HepG2 (cell line): ENCODE results near the gene GPS2. TPM values are rescaled to one million over a fixed set of nuclear protein-coding genes. Genes with fewer than 3 reads are reported as not detected.

ENCODE experiments used
- BRCA1 ChIP-seq: sonication (generic); formaldehyde crosslinking; IDR thresholded peaks from 2 replicates; pipeline ENCODE4 v1.4.0; 2020; ENCODE audit warnings: missing genetic modification reagents
- CBX5 ChIP-seq: sonication (generic); formaldehyde crosslinking; IDR thresholded peaks from 2 replicates; pipeline ENCODE4 v1.4.0; 2020; ENCODE audit warnings: missing genetic modification reagents, borderline replicate concordance
- CCDC6 ChIP-seq: sonication (generic); formaldehyde crosslinking; IDR thresholded peaks from 2 replicates; pipeline ENCODE4 v1.8.1; 2022; ENCODE audit warnings: mild to moderate bottlenecking, missing genetic modification reagents, moderate library complexity
- DMAP1 ChIP-seq: IDR thresholded peaks from 2 replicates; pipeline ENCODE4 v1.6.1; 2016
- ISX ChIP-seq: sonication (generic); formaldehyde crosslinking; conservative IDR thresholded peaks from 2 replicates; pipeline ENCODE4 v1.5.0; 2020; ENCODE audit warnings: missing genetic modification reagents
- NAIF1 ChIP-seq: sonication (generic); formaldehyde crosslinking; IDR thresholded peaks from 2 replicates; pipeline ENCODE4 v1.5.0; 2020; ENCODE audit warnings: mild to moderate bottlenecking, missing genetic modification reagents, borderline replicate concordance
- NR2F6 ChIP-seq, 2 experiments: IDR thresholded peaks; 2 replicates each; pipeline ENCODE4 v1.6.1; 2016; ENCODE audit warnings: antibody characterized with exemption in 1 of 2, mild to moderate bottlenecking in 1 of 2
- PCBP2 ChIP-seq: fragments of 200-400 bp; formaldehyde crosslinking; optimal IDR thresholded peaks from 2 replicates; pipeline ENCODE3; 2018; ENCODE audit warnings: low read length, low read depth; ENCODE audit not compliant: poor library complexity, severe bottlenecking
- REXO4 ChIP-seq: sonication (generic); formaldehyde crosslinking; IDR thresholded peaks from 2 replicates; pipeline ENCODE4 v1.8.0; 2022; ENCODE audit warnings: missing genetic modification reagents, mild to moderate bottlenecking, borderline replicate concordance
- RXRB ChIP-seq: IDR thresholded peaks from 2 replicates; pipeline ENCODE4 v1.6.1; 2016; ENCODE audit warnings: borderline replicate concordance, missing genetic modification reagents, missing compliant biosample characterization
- SP4 ChIP-seq: sonication (generic); formaldehyde crosslinking; IDR thresholded peaks from 2 replicates; pipeline ENCODE4 v1.8.1; 2023; ENCODE audit warnings: mild to moderate bottlenecking, missing genetic modification reagents
- SRY ChIP-seq: sonication (generic); formaldehyde crosslinking; IDR thresholded peaks from 2 replicates; pipeline ENCODE4 v1.8.0; 2022; ENCODE audit warnings: mild to moderate bottlenecking, missing genetic modification reagents
- TIGD3 ChIP-seq: sonication (generic); formaldehyde crosslinking; IDR thresholded peaks from 2 replicates; pipeline ENCODE4 v1.5.1; 2020; ENCODE audit warnings: mild to moderate bottlenecking, missing genetic modification reagents, borderline replicate concordance
- U2AF1 ChIP-seq: fragments of 200-400 bp; formaldehyde crosslinking; optimal IDR thresholded peaks from 2 replicates; pipeline ENCODE3; 2017; ENCODE audit warnings: mild to moderate bottlenecking, low read depth, low read length
- ZC3H4 ChIP-seq: sonication (generic); formaldehyde crosslinking; IDR thresholded peaks from 2 replicates; pipeline ENCODE4 v1.4.0; 2020; ENCODE audit warnings: missing genetic modification reagents, borderline replicate concordance
- ZNF263 ChIP-seq: sonication (generic); formaldehyde crosslinking; IDR thresholded peaks from 2 replicates; pipeline ENCODE4 v1.4.0; 2020; ENCODE audit warnings: missing genetic modification reagents
- ZNF704 ChIP-seq: sonication (generic); formaldehyde crosslinking; IDR thresholded peaks from 2 replicates; pipeline ENCODE4 v1.8.1; 2023; ENCODE audit warnings: mild to moderate bottlenecking, inconsistent platforms, moderate library complexity, missing genetic modification reagents, borderline replicate concordance
- polyA plus RNA-seq, 8 experiments: library from polyadenylated mRNA; depleted of rRNA in 3 of 8; stranded (reverse) in 7 of 8; unstranded in 1 of 8; fragments of >200 nt; fragmentation: Illumina TruSeq in 4 of 8; extraction: Trizol in 4 of 8; gene quantifications; 2 replicates each; pipeline versions ENCODE4 v1.2.1 to v1.2.3, GENCODE V29; 2011 to 2016; ENCODE audit warnings: low read depth in 4 of 8, missing spikeins in 1 of 8, mixed read lengths in 1 of 8; ENCODE audit not compliant: insufficient read depth in 1 of 8
- total RNA-seq, 5 experiments: library from RNA; depleted of rRNA; stranded (reverse); fragments of >200 nt; fragmentation: Illumina TruSeq; extraction: Trizol; gene quantifications; 2 replicates each; pipeline ENCODE4 v1.2.3, GENCODE V29; 2016; ENCODE audit warnings: low read depth in 1 of 5
- TF ChIP-seq, protein P1 (sequence below): sonication (generic); formaldehyde crosslinking; IDR thresholded peaks from 2 replicates; pipeline ENCODE4 v1.4.0; 2020; ENCODE audit warnings: missing genetic modification reagents; ENCODE audit errors: not compliant biosample characterization
- TF ChIP-seq, protein P2 (sequence below): sonication (generic); formaldehyde crosslinking; IDR thresholded peaks from 2 replicates; pipeline ENCODE4 v1.4.0; 2020; ENCODE audit warnings: low read depth, mild to moderate bottlenecking, missing genetic modification reagents
- TF ChIP-seq, protein P3 (sequence below): sonication (generic); formaldehyde crosslinking; conservative IDR thresholded peaks from 2 replicates; pipeline ENCODE4 v1.8.0; 2022; ENCODE audit warnings: mild to moderate bottlenecking, moderate library complexity, missing genetic modification reagents
- TF ChIP-seq, protein P4 (sequence below): sonication (generic); formaldehyde crosslinking; IDR thresholded peaks from 2 replicates; pipeline ENCODE4 v1.4.0; 2020; ENCODE audit warnings: missing genetic modification reagents, borderline replicate concordance

GPS2 gene
- total and polyA plus RNA-seq, 2 of the 13 experiments (the other 11 are each of a cell fraction or from before 2014, with no cell fraction given) = 58.0 to 59.4 TPM

DNA sequence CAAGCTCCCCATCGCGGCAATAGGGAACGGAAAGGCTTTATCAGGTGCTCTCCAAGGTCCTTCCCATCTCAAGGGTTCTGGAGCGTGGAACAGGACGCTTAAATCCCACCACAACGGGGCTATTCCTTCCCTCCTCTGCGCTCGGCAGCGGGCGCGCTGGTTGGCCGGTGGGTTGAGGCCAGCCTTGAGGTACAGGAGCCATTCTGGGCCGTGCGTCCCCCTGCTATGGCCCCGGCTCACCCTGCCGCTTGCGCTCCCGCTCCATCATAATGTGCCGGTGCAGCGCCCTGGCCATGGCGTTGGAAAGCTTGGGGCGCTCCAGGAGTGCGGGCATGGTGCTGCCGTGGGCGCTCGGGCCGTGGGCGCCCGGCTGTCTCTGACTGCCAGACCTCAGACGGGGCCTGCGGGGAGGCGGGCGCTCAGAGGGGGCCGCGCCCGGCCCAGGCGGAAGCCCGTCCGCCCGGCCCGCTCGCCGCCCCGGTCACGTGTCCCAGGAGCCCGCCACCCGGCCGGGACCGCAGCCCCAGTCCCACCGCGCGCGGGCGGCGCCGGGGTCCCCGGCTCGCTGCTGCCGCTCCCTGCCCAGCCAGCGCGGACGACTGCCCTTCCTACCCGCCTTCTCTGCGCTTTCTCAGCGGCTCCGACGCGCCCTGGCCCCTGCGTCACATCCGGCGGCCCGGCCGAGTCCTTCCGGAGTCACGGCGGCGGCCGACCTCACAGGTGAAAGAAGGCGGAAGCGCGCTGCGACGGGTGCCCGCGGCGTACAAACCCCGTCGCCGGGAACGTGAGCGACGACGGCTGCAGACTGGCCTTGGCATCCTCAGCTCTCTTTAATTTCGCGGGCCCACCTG lies at the start of gene GPS2 (continued):
- TF ChIP-seq, protein P1, sequence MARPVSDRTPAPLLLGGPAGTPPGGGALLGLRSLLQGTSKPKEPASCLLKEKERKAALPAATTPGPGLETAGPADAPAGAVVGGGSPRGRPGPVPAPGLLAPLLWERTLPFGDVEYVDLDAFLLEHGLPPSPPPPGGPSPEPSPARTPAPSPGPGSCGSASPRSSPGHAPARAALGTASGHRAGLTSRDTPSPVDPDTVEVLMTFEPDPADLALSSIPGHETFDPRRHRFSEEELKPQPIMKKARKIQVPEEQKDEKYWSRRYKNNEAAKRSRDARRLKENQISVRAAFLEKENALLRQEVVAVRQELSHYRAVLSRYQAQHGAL = peak; percentile 44
- no peak for TF ChIP-seq REXO4 (CRISPR knock-in tag)
- peak; percentile 67; the same call in 1 of the 2 replicates for TF ChIP-seq DMAP1
- TF ChIP-seq SP4 (CRISPR knock-in tag) = no peak
- no peak for TF ChIP-seq U2AF1
- TF ChIP-seq, protein P2, sequence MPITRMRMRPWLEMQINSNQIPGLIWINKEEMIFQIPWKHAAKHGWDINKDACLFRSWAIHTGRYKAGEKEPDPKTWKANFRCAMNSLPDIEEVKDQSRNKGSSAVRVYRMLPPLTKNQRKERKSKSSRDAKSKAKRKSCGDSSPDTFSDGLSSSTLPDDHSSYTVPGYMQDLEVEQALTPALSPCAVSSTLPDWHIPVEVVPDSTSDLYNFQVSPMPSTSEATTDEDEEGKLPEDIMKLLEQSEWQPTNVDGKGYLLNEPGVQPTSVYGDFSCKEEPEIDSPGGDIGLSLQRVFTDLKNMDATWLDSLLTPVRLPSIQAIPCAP = no peak
- peak; percentile 36; the same call in 1 of the 2 replicates for TF ChIP-seq RXRB (CRISPR knock-in tag)
- TF ChIP-seq ISX (CRISPR knock-in tag) = no peak; the same call in 1 of the 2 replicates
- TF ChIP-seq, protein P3, sequence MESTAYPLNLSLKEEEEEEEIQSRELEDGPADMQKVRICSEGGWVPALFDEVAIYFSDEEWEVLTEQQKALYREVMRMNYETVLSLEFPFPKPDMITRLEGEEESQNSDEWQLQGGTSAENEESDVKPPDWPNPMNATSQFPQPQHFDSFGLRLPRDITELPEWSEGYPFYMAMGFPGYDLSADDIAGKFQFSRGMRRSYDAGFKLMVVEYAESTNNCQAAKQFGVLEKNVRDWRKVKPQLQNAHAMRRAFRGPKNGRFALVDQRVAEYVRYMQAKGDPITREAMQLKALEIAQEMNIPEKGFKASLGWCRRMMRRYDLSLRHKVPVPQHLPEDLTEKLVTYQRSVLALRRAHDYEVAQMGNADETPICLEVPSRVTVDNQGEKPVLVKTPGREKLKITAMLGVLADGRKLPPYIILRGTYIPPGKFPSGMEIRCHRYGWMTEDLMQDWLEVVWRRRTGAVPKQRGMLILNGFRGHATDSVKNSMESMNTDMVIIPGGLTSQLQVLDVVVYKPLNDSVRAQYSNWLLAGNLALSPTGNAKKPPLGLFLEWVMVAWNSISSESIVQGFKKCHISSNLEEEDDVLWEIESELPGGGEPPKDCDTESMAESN (CRISPR knock-in tag) = peak; percentile 85
- TF ChIP-seq, protein P4, sequence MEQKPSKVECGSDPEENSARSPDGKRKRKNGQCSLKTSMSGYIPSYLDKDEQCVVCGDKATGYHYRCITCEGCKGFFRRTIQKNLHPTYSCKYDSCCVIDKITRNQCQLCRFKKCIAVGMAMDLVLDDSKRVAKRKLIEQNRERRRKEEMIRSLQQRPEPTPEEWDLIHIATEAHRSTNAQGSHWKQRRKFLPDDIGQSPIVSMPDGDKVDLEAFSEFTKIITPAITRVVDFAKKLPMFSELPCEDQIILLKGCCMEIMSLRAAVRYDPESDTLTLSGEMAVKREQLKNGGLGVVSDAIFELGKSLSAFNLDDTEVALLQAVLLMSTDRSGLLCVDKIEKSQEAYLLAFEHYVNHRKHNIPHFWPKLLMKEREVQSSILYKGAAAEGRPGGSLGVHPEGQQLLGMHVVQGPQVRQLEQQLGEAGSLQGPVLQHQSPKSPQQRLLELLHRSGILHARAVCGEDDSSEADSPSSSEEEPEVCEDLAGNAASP = peak; percentile 72
- no peak for TF ChIP-seq PCBP2
- TF ChIP-seq TIGD3 (CRISPR knock-in tag) = no peak
- peak; percentile 44; the same call in 1 of the 2 replicates for TF ChIP-seq ZNF263 (CRISPR knock-in tag)
- TF ChIP-seq CBX5 = no peak
- TF ChIP-seq ZC3H4 (CRISPR knock-in tag) = no peak
- TF ChIP-seq NAIF1 (CRISPR knock-in tag) = no peak
- TF ChIP-seq SRY = peak; percentile 1; the same call in 1 of the 2 replicates
- peak; percentile 83; the same call in 1 of the 2 replicates for TF ChIP-seq BRCA1 (CRISPR knock-in tag)
- peak; percentile 80 for TF ChIP-seq CCDC6 (CRISPR knock-in tag)
- TF ChIP-seq ZNF704 = peak; percentile 35; the same call in 1 of the 2 replicates
- TF ChIP-seq NR2F6 (IDR thresholded peaks at IDR 0.05) = no peak
- peak; percentile 66 for TF ChIP-seq NR2F6 (CRISPR knock-in tag; IDR thresholded peaks at IDR 0.05)
